Fibroblast of pulmonary artery (primary cell): ENCODE data around the gene LENG1.

Source experiments
- DNase-seq: peaks from one replicate; pipeline ENCODE4 v3.0.0-alpha.2; 2010; ENCODE audit warnings: low read depth
- H3K4me3 ChIP-seq: replicated peaks from 2 replicates; pipeline ENCODE4 v1.5.1; 2011; ENCODE audit warnings: low read depth, mild to moderate bottlenecking, control low read depth, low read length, moderate library complexity
- TF ChIP-seq, protein P1 (sequence below): IDR thresholded peaks from 2 replicates; pipeline ENCODE4 v1.5.1; 2011; ENCODE audit warnings: mild to moderate bottlenecking, control low read depth, low read length, inconsistent platforms; ENCODE audit errors: missing control alignments

LENG1 gene

DNA sequence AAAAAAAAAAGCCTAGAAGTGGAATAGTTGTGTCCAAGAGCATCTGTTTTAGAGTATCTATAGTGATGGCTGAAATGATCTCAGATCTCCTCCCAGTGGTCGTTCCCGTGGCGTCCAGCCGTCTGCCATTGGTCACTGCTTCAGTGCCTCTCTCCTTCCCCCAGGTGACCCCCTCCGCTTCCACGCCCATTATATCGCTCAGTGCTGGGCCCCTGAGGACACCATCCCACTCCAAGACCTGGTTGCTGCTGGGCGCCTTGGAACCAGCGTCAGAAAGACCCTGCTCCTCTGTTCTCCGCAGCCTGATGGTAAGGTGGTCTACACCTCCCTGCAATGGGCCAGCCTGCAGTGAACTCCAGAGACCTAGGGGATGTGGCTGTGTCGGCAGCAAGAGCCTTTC lies 33.5 kb upstream of the LENG1 start:
- no peak for DNase-seq
- H3K4me3 ChIP-seq, result no peak overlapping the region
- TF ChIP-seq, protein P1, sequence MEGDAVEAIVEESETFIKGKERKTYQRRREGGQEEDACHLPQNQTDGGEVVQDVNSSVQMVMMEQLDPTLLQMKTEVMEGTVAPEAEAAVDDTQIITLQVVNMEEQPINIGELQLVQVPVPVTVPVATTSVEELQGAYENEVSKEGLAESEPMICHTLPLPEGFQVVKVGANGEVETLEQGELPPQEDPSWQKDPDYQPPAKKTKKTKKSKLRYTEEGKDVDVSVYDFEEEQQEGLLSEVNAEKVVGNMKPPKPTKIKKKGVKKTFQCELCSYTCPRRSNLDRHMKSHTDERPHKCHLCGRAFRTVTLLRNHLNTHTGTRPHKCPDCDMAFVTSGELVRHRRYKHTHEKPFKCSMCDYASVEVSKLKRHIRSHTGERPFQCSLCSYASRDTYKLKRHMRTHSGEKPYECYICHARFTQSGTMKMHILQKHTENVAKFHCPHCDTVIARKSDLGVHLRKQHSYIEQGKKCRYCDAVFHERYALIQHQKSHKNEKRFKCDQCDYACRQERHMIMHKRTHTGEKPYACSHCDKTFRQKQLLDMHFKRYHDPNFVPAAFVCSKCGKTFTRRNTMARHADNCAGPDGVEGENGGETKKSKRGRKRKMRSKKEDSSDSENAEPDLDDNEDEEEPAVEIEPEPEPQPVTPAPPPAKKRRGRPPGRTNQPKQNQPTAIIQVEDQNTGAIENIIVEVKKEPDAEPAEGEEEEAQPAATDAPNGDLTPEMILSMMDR, result no peak

DNA sequence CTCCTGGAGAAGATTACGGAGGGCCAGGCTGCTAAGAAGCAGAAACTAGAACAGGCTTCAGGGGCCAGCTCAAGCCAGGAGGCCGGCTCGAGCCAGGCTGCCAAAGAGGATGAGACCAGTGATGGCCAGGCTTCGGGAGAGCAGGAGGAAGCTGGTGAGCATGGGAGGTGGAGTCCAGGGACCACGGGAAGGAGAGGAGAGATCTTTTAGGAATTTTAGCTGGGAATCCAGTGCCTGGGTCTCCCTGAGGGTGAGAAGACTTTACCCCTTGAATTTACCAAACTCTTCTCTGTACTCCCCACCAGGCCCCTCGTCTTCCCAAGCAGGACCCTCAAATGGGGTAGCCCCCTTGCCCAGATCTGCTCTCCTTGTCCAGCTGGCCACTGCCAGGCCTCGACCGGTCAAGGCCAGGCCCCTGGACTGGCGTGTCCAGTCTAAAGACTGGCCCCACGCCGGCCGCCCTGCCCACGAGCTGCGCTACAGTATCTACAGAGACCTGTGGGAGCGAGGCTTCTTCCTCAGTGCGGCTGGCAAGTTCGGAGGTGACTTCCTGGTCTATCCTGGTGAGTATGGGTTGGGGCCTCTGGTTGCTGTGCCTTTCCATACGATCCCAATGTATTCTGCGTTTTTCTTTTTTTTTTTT lies 32.4 kb upstream of the LENG1 start:
- DNase-seq, result no peak
- peak overlapping the region; percentile 84 for H3K4me3 ChIP-seq
- TF ChIP-seq, protein P1, result no peak

DNA sequence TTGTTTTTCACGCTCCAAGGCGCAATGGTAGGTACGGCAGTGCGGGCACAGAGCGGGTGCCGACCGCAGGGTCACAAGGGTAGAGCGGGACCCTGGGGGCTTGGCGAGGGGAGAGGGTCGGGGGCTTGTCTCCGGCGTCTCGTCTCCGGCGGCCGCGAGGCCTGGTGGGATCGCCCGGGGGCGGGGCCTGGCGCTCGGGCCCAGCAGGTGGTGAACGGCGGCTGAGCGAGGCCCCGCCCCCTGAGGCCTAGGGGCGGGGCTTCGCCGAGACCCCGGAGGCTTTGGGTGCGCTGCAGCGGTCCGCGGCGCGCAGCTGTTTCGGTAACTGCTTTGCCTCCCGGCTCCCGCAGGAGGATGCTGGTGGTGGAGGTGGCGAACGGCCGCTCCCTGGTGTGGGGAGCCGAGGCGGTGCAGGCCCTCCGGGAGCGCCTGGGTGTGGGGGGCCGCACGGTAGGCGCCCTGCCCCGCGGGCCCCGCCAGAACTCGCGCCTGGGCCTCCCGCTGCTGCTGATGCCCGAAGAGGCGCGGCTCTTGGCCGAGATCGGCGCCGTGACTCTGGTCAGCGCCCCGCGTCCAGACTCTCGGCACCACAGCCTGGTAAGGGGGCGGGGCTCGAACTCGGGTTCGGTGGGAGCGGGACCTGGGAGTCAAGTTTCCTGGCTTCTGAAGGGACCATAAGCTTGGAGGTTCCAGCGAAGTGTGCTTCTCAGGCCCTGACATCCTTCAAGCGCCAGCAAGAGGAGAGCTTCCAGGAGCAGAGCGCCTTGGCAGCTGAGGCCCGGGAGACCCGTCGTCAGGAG lies 31.7 kb upstream of the LENG1 start, which contains the start of gene TSEN34:
TSS of gene TSEN34 (plus strand) at position 298 of the 800 bp plus-strand sequence. CDS start at position 355, 57 bp downstream.
- TF ChIP-seq, protein P1, result no peak
- DNase-seq, result peak; percentile 82
- H3K4me3 ChIP-seq, result peak within 1 kb of the TSS; percentile 84

DNA sequence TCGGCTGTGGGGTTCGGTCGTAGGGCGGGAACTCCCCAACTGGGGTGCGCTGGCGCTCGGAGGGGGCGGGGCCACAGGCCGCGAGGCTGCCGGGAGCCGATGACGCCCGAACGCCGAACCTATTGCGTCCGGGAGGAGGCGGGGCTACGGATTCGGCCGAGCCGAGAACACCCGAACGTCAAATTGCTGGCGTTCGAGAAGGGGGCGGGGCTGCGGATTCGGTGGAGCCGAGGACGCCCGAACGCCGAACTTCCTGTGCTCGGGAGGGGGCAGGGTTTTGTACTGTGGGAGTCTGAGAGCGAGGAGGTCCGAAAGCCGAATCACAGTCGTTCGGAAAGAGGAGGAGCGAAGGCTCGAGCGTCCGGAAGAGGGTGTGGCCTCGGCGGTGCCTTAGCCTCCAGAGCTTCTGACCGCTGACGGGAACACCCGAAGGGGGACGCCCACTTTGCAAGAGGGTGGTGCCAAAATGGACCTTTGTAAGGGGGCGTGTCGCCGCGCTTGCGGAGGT lies 31.0 kb upstream of the LENG1 start:
- H3K4me3 ChIP-seq, result peak overlapping the region; percentile 84
- TF ChIP-seq, protein P1, result no peak
- peak; percentile 100 for DNase-seq

DNA sequence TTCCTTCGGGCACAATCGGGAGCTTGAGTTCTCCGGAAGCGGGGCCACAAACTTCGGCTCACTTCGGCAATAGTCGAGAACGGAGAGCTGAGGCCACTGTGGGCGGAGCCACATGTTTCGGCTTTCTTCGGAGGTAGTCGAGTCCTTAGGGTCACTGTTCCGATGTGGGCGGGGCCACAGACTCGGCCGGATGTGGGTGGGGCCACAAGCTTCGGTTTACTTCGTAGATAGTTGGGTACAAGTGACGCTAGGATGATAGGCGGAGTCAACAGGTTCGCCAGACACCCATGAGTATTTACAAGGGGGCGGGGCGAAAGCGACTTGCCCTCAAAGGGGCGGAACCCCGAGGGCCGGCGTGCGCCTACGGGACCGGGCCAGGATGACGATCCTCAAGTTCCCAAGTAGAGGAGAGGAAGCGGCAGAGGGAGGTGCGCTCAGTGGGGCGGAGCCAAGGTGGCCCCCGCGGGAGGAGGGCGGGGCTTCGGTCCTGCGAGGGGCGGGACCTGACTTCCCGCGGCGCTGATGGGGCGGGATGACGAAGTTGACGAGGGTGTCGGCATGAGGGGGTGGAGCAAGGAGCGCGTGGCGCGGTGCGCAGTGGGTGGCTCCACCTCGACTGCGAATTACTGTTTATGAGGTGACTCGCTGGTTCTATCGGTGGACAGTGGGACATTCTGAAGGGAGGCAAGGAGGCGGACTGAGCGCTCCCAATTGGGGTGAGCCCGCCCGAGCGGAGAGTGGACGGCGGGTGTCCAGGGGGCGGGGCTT lies 30.4 kb upstream of the LENG1 start:
- peak overlapping the region; percentile 84 for H3K4me3 ChIP-seq
- TF ChIP-seq, protein P1, result no peak
- peak; percentile 100 for DNase-seq

DNA sequence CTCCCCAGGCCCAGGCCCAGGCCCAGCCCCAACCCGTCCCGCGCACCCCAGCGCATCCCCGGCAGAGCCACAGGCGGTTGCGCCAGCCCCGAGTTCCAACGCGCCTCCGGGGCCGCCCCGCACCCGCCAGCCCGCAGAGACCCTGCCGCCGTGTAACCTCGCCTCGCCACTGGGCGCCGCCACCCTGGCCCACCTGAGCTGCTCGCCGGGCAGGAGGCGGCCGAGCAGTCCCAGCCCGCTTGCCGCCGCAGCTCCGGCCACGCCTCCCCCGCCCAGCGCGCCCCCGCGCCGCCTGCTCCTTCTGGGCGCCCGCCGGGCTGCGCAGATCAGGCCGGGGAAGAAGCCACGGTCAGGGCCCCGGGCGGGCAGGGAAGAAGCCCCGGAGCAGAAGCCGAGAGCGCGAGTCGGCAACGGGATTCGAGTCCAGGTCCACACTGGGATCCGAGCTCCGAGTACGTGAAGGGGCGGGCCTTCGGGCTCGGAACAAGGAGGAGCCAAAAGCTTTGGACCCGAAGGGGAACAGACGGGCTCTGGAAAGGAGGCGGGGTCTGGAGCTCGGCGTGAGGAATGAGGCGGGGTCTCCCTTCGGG lies 29.7 kb upstream of the LENG1 start, which contains the start of gene MBOAT7:
TSS of gene MBOAT7 (minus strand) at position 436 of the 590 bp plus-strand sequence. CDS start 1,072 bp downstream, outside the sequence.
- DNase-seq, result no peak
- peak within 1 kb of the TSS; percentile 84 for H3K4me3 ChIP-seq
- TF ChIP-seq, protein P1, result no peak
